Epithelial cell of prostate (primary cell): Measurements from ENCODE around the gene SHLD1.
"Not testable (repeated sequence)": the region's sequence is repeated elsewhere in the genome, so short reads cannot be mapped to it uniquely, and the experiment has no call there.

Experiments
- DNase-seq: peaks from one replicate; pipeline ENCODE4 v3.0.0-alpha.2; 2011; ENCODE audit warnings: low read depth, low spot score
- H3K27ac ChIP-seq: fragments of 450-650 bp; 2 replicates; pipeline ENCODE4 v1.5.1; 2017; ENCODE audit warnings: mild to moderate bottlenecking

Gene SHLD1, protein sequence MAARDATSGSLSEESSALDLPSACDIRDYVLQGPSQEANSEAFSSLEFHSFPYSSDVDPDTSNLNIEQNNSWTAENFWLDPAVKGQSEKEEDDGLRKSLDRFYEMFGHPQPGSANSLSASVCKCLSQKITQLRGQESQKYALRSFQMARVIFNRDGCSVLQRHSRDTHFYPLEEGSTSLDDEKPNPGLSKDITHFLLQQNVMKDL

GRCh38 chr20:5749952-5750779 lies at the start of gene SHLD1:
SHLD1 (plus strand) TSS chr20:5750401; CDS start chr20:5772866, 22,465 bp downstream.
- DNase-seq: peak; percentile 33
- H3K27ac ChIP-seq: peak within 1 kb of the TSS; percentile 82

DNA sequence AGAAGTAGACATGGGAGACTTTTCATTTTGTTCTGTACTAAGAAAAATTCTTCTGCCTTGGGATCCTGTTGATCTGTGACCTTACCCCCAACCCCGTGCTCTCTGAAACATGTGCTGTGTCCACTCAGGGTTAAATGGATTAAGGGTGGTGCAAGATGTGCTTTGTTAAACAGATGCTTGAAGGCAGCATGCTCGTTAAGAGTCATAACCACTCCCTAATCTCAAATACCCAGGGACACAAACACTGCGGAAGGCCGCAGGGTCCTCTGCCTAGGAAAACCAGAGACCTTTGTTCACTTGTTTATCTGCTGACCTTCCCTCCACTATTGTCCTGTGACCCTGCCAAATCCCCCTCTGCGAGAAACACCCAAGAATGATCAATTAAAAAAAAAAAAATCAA lies 47.9 kb upstream of the SHLD1 start:
- not testable (repeated sequence) for DNase-seq, H3K27ac ChIP-seq

GRCh38 chr20:5703681-5704101 lies 46.5 kb upstream of the SHLD1 start:
- no peak for DNase-seq
- no peak overlapping the region for H3K27ac ChIP-seq

- no peak for DNase-seq
- no peak overlapping the region for H3K27ac ChIP-seq
Measured at GRCh38 chr20:5705827-5706226, 44.4 kb upstream of the SHLD1 start.

DNA sequence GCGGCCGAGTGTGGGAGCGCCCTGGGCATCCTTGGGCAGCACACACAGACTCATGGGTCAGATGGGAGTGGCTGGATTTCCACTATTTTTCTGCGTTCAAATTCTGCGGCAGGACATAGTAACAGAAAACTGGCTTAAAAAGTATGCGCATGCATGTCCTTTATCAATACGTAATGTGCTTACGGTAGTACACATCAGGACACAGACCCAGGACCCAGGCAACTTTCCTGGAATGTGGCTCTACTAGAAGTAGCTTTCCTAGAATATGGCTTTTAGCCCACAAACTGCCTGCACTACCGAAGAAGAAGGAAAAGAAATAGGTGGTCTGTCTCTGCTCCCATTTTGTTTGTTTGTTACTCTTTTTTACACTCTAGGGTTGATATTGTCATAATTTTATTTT lies 43.4 kb upstream of the SHLD1 start:
- H3K27ac ChIP-seq: no peak overlapping the region
- DNase-seq: no peak

- no peak overlapping the region for H3K27ac ChIP-seq
- no peak for DNase-seq
Measured at GRCh38 chr20:5710551-5710950, 39.6 kb upstream of the SHLD1 start.

GRCh38 chr20:5714261-5715041 lies 35.8 kb upstream of the SHLD1 start:
- peak; percentile 44 for DNase-seq
- H3K27ac ChIP-seq: peak overlapping the region; percentile 0

- DNase-seq: no peak
- H3K27ac ChIP-seq: peak overlapping the region; percentile 0
Measured at GRCh38 chr20:5715071-5715841, 34.9 kb upstream of the SHLD1 start.

DNA sequence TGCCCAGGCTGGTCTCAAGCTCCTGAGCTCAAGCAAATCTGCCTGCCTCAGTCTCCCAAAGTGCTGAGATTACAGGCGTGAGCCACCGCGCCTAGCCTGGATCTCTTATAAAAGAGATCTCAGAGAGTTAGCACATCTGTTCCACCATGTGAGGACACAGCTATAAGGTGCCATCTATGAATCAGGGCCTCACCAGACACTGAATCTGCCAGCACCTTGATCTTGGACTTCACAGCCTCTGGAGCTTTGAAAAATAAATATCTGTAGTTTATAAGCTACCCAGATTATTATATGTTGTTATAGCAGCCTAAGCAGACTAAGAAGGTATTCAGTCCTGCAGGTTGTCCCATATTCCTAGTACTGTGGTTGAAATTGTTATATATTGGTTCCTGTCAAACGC lies 33.2 kb upstream of the SHLD1 start:
- H3K27ac ChIP-seq: no peak overlapping the region
- DNase-seq: no peak

DNA sequence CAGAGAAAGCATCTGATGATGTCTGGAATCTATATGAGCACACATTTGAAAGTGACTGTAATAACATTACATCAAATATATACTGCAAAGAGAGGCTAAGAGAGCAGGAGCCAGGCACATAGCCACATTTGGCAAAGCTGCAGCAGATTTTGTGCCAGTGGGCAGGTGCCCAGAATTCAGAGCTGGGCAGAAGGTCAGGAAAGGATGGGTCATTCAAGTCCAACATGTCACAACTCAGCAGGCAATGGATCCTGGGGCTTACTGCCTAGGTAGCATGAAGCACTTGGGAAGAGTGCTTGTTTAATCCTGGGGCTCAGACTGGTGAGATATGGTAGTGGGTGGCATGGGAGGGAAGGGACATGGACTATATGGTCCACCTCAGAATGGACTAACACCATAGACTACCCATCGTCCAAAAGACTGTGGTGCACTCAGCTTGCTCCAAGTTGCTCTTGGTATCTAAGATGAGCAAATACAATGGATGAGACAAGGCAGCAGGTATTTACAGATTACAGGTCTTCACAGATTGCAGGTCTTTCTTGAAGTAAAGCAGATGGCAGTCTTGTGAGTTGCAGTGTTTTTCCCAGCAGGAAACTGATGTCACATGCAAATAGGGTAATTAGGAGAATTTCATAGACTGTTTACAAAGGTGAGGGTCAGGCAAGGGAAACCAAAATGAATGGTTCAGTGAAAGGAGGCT lies 31.2 kb upstream of the SHLD1 start:
- DNase-seq: no peak
- H3K27ac ChIP-seq: no peak overlapping the region

- peak; percentile 22 for DNase-seq
- no peak overlapping the region for H3K27ac ChIP-seq
Measured at GRCh38 chr20:5719861-5720403, 30.3 kb upstream of the SHLD1 start.

GRCh38 chr20:5720696-5721095 lies 29.5 kb upstream of the SHLD1 start:
- no peak overlapping the region for H3K27ac ChIP-seq
- no peak for DNase-seq

DNA sequence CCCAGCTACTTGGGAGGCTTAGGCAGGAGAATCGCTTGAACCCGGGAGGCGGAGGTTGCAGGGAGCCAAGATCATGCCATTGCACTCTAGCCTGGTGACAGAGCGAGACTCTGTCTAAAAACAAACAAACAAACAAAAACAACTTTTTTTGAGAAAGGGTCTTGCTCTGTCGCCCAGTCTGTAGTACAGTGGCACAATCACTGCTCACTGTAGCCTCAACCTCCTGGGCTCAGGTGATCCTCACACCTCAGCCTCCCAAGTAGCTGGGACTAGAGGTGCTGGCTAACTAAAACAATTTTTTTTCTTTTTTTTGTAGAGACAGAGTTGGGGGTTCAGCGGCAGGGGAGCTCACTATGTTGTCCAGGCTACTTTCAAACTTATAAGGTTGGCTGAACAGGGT lies 28.8 kb upstream of the SHLD1 start:
- not testable (repeated sequence) for H3K27ac ChIP-seq, DNase-seq

DNA sequence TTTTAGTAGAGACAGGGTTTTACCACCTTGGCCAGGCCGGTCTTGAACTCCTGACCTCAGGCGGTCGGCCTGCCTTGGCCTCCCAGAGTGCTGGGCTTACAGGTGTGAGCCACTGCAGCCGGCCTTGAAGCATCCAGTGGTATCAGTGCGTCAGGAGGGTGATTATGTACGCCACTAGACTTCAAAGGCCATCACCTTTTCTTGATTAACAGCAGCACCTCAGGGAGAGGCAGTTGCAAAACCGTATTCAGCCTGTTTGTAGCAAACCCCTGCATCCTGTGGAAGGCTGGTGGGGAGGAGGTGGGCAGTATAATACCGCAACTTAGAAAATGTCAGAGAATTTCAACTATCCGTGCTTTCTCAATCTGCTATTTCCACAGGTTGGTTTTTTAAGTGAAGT lies 27.3 kb upstream of the SHLD1 start:
- no peak for DNase-seq
- no peak overlapping the region for H3K27ac ChIP-seq

DNA sequence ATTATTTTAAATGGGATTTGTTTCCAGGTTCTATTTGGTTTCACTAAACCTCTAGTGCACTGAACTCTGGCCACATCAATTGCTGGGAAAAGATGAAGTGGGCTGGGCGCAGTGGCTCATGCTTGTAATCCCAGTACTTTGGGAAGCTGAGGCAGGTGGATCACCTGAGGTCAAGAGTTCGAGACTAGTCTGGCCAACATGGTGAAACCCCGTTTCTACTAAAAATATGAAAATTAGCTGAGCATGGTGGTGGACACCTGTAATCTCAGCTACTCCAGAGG lies 25.1 kb upstream of the SHLD1 start:
- H3K27ac ChIP-seq: peak overlapping the region; percentile 48
- not testable (repeated sequence) for DNase-seq

DNA sequence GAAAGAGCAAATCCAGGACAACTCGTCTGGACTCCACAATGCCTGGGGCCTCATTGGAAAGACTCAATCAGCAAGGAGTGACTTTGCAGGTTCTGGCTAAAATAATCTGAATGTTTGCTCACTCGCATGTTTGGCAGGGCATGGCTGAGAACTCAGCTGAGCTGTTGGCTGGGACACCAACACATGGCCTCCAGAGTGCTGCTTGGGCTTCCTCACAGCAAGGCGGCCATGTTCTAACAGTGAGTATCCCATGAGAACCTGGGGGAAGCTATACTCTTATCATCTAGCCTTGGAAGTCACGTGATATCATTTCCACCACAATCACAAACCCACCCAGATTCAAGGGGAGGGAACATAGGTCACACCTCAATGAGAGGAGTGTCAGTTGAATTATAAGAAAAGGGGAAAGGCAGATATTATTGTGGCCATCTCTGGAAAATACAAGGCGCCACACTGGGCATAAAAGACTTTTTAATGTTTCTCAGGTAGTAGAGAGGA lies 23.1 kb upstream of the SHLD1 start:
- DNase-seq: no peak
- no peak overlapping the region for H3K27ac ChIP-seq

- no peak overlapping the region for H3K27ac ChIP-seq
- no peak for DNase-seq
Measured at GRCh38 chr20:5729348-5729747, 20.9 kb upstream of the SHLD1 start.

GRCh38 chr20:5730131-5730530 lies 20.1 kb upstream of the SHLD1 start:
- no peak for DNase-seq
- no peak overlapping the region for H3K27ac ChIP-seq

- no peak for DNase-seq
Measured at GRCh38 chr20:5731753-5732366, 18.3 kb upstream of the SHLD1 start.

More at GRCh38 chr20:5731753-5732366, 18.3 kb upstream of the SHLD1 start:
- H3K27ac ChIP-seq: no peak overlapping the region
